ENCODE data around the gene GPR146.

- TF ChIP-seq POLR2AphosphoS5 (IDR thresholded peaks at IDR 0.05; ENCODE audit: borderline replicate concordance, low read depth, low read length) (no peak), EZH2 (IDR thresholded peaks at IDR 0.05) (no peak), FOXP2 (optimal IDR thresholded peaks at IDR 0.05; ENCODE audit: control extremely low read depth, extremely low read length, insufficient read depth) (no peak)
Measured at GRCh38 chr7:1060315-1061072, 16.1 kb downstream of the GPR146 start.
